ENCODE data around the gene ZFP36.

DNA sequence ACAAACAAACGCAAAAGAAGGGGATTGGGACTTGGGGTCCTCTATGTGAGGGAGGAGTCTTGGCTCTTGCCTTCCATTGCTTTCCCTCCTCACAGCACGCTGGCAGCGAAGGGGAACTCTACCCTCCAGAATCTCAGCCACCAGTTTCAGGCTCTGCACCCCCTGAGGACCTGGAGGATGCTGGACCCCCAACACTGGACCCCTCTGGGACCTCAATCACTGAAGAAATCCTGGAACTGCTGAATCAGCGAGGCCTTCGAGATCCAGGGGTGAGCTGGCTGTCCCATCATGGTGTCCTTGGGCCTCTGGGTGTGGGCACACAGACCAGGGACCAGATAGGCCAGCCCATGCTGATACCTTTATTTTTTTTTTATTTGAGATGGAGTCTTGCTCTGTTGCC lies 15.4 kb downstream of the ZFP36 start:
- TF ChIP-seq, protein P1, sequence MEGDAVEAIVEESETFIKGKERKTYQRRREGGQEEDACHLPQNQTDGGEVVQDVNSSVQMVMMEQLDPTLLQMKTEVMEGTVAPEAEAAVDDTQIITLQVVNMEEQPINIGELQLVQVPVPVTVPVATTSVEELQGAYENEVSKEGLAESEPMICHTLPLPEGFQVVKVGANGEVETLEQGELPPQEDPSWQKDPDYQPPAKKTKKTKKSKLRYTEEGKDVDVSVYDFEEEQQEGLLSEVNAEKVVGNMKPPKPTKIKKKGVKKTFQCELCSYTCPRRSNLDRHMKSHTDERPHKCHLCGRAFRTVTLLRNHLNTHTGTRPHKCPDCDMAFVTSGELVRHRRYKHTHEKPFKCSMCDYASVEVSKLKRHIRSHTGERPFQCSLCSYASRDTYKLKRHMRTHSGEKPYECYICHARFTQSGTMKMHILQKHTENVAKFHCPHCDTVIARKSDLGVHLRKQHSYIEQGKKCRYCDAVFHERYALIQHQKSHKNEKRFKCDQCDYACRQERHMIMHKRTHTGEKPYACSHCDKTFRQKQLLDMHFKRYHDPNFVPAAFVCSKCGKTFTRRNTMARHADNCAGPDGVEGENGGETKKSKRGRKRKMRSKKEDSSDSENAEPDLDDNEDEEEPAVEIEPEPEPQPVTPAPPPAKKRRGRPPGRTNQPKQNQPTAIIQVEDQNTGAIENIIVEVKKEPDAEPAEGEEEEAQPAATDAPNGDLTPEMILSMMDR (conservative IDR thresholded peaks at IDR 0.05 in 1 of 2, IDR thresholded peaks at IDR 0.05 in 1 of 2; ENCODE audit: extremely low read depth in 1 of 2, insufficient read depth in 1 of 2, low read depth in 1 of 2, low read length in 2 of 2), result no peak
- TF ChIP-seq EZH2 (IDR thresholded peaks at IDR 0.05; ENCODE audit: borderline replicate concordance, low read length), result no peak
